SU-DHL-6 (cell line): Measurements from ENCODE around the gene DPT.

Experiments used
- H2AFZ ChIP-seq: fragments of 200-600 bp; sonication (generic); 2 replicates; pipeline ENCODE4 v1.6.1; 2014; ENCODE audit warnings: low read depth, mild to moderate bottlenecking, moderate library complexity, mixed read lengths, antibody characterized with exemption, low read length; ENCODE audit not compliant: severe bottlenecking
- H3F3A ChIP-seq: fragments of 200-600 bp; shearing (Covaris generic); 2 replicates; pipeline ENCODE4 v1.6.0; 2016; ENCODE audit warnings: antibody characterized with exemption, mild to moderate bottlenecking; ENCODE audit not compliant: insufficient read depth
- H3K27ac ChIP-seq: fragments of 200-600 bp; sonication (generic); 2 replicates; pipeline ENCODE4 v1.5.1; 2016; ENCODE audit warnings: low read depth, mild to moderate bottlenecking, low read length, moderate library complexity, mixed read lengths
- H3K27me3 ChIP-seq: fragments of 200-600 bp; sonication (generic), shearing (Covaris generic); 2 replicates; pipeline ENCODE4 v1.6.0; 2014; ENCODE audit warnings: mild to moderate bottlenecking, low read length
- H3K36me3 ChIP-seq: fragments of 200-600 bp; sonication (generic); 2 replicates; pipeline ENCODE4 v1.6.1; 2014; ENCODE audit warnings: mild to moderate bottlenecking, low read length, mixed read lengths
- H3K4me2 ChIP-seq: fragments of 300-600, 200-600 bp; shearing (Covaris generic), sonication (generic); 2 replicates; pipeline ENCODE4 v1.6.0; 2014; ENCODE audit warnings: low read length, low read depth, mild to moderate bottlenecking; ENCODE audit not compliant: poor library complexity, severe bottlenecking
- H3K4me3 ChIP-seq: fragments of 200-600 bp; sonication (generic); 2 replicates; pipeline ENCODE4 v1.5.1; 2014; ENCODE audit warnings: antibody characterized with exemption, low read length, mild to moderate bottlenecking, mixed read lengths; ENCODE audit not compliant: insufficient read depth, poor library complexity, severe bottlenecking
- H3K79me2 ChIP-seq: fragments of 200-600 bp; sonication (generic); 2 replicates; pipeline ENCODE4 v1.6.1; 2014; ENCODE audit warnings: mild to moderate bottlenecking, low read length, moderate library complexity; ENCODE audit not compliant: insufficient read depth
- H3K9ac ChIP-seq: fragments of 200-600 bp; sonication (generic); 2 replicates; pipeline ENCODE4 v1.7.0; 2014; ENCODE audit warnings: mild to moderate bottlenecking, low read length
- H3K9me2 ChIP-seq: fragments of 200-600 bp; sonication (generic); replicated peaks from 2 replicates; pipeline ENCODE4 v1.6.1; 2014; ENCODE audit warnings: low read length; ENCODE audit not compliant: insufficient read depth
- H3K9me3 ChIP-seq: fragments of 200-600 bp; sonication (generic); 2 replicates; pipeline ENCODE4 v1.6.1; 2014; ENCODE audit warnings: low read length, mixed read lengths; ENCODE audit not compliant: insufficient read depth
- H4K20me1 ChIP-seq: fragments of 200-600 bp; sonication (generic); 2 replicates; pipeline ENCODE4 v1.6.1; 2014; ENCODE audit warnings: low read depth, mild to moderate bottlenecking, antibody characterized with exemption, low read length, moderate library complexity, mixed read lengths
- CTCF ChIP-seq: fragments of 200-600 bp; sonication (generic); IDR thresholded peaks from one replicate; pipeline ENCODE4 v1.5.1; 2017; ENCODE audit warnings: antibody characterized with exemption, mild to moderate bottlenecking, low read length, moderate library complexity; ENCODE audit not compliant: insufficient read depth, poor library complexity, severe bottlenecking
- EZH2phosphoT487 ChIP-seq: fragments of 200-600 bp; sonication (generic), shearing (Covaris generic); conservative IDR thresholded peaks from 2 replicates; pipeline ENCODE4 v1.6.1; 2018; ENCODE audit warnings: mild to moderate bottlenecking, antibody characterized with exemption, low read length, moderate library complexity, mixed read lengths

Gene DPT

GRCh38 chr1:168728473-168729404 lies at the start of gene DPT:
Gene DPT (minus strand): TSS chr1:168729206. CDS start chr1:168729174, 32 bp downstream.
- Histone ChIP-seq H3F3A (no peaks in the 10 kb centered on the region), H3K4me3 (no peak within 1 kb of the TSS), H3K9me3 (no peaks in the 10 kb centered on the region), H3K9ac (no peak within 1 kb of the TSS), H3K27me3 (no peaks in the 10 kb centered on the region), H3K9me2 (no peaks in the 10 kb centered on the region), H2AFZ (no peak within 1 kb of the TSS), H3K4me2 (no peak within 1 kb of the TSS), H3K36me3 (no peaks in the 10 kb centered on the region), H3K79me2 (no peaks in the 10 kb centered on the region), H3K27ac (no peak within 1 kb of the TSS), H4K20me1 (no peaks in the 10 kb centered on the region)
- no peak for TF ChIP-seq CTCF
- no peak for TF ChIP-seq EZH2phosphoT487

- no peaks in the 10 kb centered on the region for H4K20me1 ChIP-seq
- no peak overlapping the region for H3K27ac ChIP-seq
- no peak overlapping the region for H2AFZ ChIP-seq
- no peak overlapping the region for H3K4me3 ChIP-seq
- H3K79me2 ChIP-seq: no peaks in the 10 kb centered on the region
- H3K27me3 ChIP-seq: no peaks in the 10 kb centered on the region
- H3K9me3 ChIP-seq: no peaks in the 10 kb centered on the region
- no peaks in the 10 kb centered on the region for H3F3A ChIP-seq
- H3K9me2 ChIP-seq: no peaks in the 10 kb centered on the region
- no peak overlapping the region for H3K9ac ChIP-seq
- no peak for TF ChIP-seq CTCF
- no peak for TF ChIP-seq EZH2phosphoT487
- H3K4me2 ChIP-seq: no peak overlapping the region
- H3K36me3 ChIP-seq: no peaks in the 10 kb centered on the region
Observed at GRCh38 chr1:168775366-168775765, 46.4 kb upstream of the DPT start.

- no peaks in the 10 kb centered on the region for H3K36me3 ChIP-seq
- no peaks in the 10 kb centered on the region for H3K27me3 ChIP-seq
- no peak overlapping the region for H3K4me3 ChIP-seq
- no peaks in the 10 kb centered on the region for H4K20me1 ChIP-seq
- no peaks in the 10 kb centered on the region for H3K9me2 ChIP-seq
- no peak overlapping the region for H2AFZ ChIP-seq
- H3K79me2 ChIP-seq: no peaks in the 10 kb centered on the region
- no peaks in the 10 kb centered on the region for H3F3A ChIP-seq
- H3K9ac ChIP-seq: no peak overlapping the region
- no peaks in the 10 kb centered on the region for H3K9me3 ChIP-seq
- no peak overlapping the region for H3K27ac ChIP-seq
- H3K4me2 ChIP-seq: no peak overlapping the region
- TF ChIP-seq EZH2phosphoT487 (no peak), CTCF (no peak)
Observed at GRCh38 chr1:168774241-168774640, 45.2 kb upstream of the DPT start.
